Type B pancreatic cell (in vitro differentiated cells): ENCODE data around the gene DCP1B. TPM values are rescaled to one million over a fixed set of nuclear protein-coding genes. Genes with fewer than 3 reads are reported as not detected.

Source experiments
- DNase-seq: peaks from one replicate; pipeline ENCODE4 v3.0.0; 2021; ENCODE audit warnings: mixed read lengths; ENCODE audit not compliant: unreplicated experiment; ENCODE audit errors: extremely low spot score
- H3K27ac Mint-ChIP-seq: 2 replicates; pipeline ENCODE4 v1.8.0; 2021; ENCODE audit warnings: mild to moderate bottlenecking, mixed read lengths
- H3K27me3 Mint-ChIP-seq: 2 replicates; pipeline ENCODE4 v1.8.0; 2021; ENCODE audit warnings: mixed read lengths
- H3K36me3 Mint-ChIP-seq: 2 replicates; pipeline ENCODE4 v1.8.0; 2021; ENCODE audit warnings: mixed read lengths
- H3K4me1 Mint-ChIP-seq: one replicate; pipeline ENCODE4 v1.8.0; 2021; ENCODE audit warnings: mixed read lengths; ENCODE audit not compliant: unreplicated experiment
- H3K4me3 Mint-ChIP-seq: 2 replicates; pipeline ENCODE4 v1.8.0; 2021; ENCODE audit warnings: mild to moderate bottlenecking, mixed read lengths
- H3K9me3 Mint-ChIP-seq: 2 replicates; pipeline ENCODE4 v1.8.0; 2021; ENCODE audit warnings: mixed read lengths
- total RNA-seq: library from RNA; stranded (reverse); gene quantifications from 2 replicates; pipeline ENCODE4 v1.2.1, GENCODE V29; 2021; ENCODE audit warnings: low replicate concordance
- TF ChIP-seq, protein P1 (sequence below): fragments of 200-600 bp; sonication (generic); conservative IDR thresholded peaks from 2 replicates; pipeline ENCODE4 v1.5.0; 2021; ENCODE audit warnings: antibody characterized with exemption, mild to moderate bottlenecking

Gene DCP1B
- total RNA-seq, 1 donor from 2014 or later = 22.3 TPM

DNA sequence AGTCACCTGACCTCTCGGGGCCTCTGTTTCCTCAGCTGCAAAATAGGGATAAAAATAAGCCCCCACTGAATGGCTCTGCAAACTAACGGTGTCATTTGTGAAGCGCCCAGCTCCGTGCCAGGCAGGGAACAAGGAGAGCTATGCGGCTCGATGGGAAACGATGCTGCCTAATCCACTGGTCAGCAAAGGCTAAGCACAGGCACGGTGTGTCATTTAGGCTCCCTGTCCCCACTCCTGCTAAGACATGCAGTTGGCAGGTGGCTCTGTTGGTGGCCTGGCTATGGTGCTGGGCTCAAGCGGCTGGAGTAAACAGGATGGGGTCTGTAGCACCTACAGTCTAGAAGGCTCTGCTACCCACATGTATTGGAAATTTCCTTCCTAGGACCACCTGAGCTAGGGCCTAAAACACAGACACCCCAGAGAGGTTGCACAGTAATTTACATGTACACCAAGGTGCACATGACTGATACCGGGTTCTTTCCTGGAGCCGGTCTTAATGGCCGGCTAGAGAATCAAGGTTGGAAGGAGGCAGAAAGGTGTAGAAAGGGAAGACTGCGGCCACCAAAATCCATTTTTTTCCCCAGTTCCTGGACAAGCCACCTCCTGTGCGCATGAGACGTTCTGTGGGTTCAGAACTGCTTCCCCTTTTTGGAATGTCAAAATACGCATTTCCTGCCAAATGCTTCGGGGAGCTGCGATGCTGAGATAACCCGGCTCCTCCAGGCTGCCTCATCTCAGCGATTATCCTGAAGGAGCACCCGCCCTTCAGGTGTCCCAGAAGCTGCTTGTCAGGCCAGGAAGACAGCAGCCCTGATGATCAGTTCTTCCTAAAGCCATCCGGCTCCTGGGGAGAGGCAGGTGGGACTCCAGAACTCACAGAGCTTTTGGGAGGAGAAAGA lies 86.8 kb downstream of the DCP1B start:
- Mint-ChIP-seq H3K4me3 (no peak overlapping the region), H3K36me3 (no peaks in the 10 kb centered on the region), H3K27me3 (peaks cover 15% of the 10 kb centered on the region), H3K4me1 (peaks cover 4% of the 10 kb centered on the region), H3K9me3 (no peaks in the 10 kb centered on the region), H3K27ac (no peak overlapping the region)
- DNase-seq = peak; percentile 56
- TF ChIP-seq, protein P1, sequence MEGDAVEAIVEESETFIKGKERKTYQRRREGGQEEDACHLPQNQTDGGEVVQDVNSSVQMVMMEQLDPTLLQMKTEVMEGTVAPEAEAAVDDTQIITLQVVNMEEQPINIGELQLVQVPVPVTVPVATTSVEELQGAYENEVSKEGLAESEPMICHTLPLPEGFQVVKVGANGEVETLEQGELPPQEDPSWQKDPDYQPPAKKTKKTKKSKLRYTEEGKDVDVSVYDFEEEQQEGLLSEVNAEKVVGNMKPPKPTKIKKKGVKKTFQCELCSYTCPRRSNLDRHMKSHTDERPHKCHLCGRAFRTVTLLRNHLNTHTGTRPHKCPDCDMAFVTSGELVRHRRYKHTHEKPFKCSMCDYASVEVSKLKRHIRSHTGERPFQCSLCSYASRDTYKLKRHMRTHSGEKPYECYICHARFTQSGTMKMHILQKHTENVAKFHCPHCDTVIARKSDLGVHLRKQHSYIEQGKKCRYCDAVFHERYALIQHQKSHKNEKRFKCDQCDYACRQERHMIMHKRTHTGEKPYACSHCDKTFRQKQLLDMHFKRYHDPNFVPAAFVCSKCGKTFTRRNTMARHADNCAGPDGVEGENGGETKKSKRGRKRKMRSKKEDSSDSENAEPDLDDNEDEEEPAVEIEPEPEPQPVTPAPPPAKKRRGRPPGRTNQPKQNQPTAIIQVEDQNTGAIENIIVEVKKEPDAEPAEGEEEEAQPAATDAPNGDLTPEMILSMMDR = no peak

DNA sequence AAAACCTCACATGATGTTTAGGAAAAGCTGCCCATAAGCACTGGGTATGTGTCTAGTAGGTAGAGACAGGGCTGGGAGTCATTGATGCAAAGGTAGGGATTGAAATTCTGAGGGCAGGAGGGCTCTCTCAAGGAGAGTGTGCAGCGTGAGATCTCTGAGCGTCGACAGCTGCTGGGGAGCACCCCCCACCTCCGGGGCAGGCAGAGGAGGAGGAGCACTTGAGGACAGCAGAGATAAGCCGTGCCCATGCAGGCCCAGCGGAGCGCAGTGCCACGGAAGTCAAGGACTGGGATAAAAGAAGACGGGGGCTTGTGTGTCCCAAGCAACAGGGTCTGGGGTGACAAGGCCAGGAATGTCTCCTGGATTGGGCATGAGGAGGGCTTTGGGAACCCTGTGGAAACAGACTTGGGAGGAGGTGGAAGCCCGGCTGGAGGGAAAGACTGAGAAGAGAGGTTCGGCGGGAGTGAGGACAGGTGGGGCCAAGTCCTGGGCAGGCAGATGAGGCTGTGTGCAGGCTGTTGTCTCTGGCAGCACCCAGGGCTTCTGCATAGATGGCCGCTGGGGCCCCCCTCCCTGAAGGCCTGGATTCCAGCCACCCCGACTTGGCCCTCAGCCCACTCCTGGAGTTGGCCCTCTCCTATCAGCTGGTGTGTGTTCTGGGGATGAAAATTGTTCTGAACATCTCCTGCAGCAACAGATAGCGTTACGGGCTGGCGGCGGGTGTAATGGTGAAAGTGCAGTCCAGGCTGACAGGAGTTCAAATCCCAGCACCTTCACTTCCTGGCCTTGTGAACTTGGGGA lies 87.7 kb downstream of the DCP1B start:
- no peaks in the 10 kb centered on the region for H3K9me3 Mint-ChIP-seq
- peak; percentile 64 for DNase-seq
- peaks cover 15% of the 10 kb centered on the region for H3K27me3 Mint-ChIP-seq
- no peaks in the 10 kb centered on the region for H3K36me3 Mint-ChIP-seq
- TF ChIP-seq, protein P1 = no peak
- no peak overlapping the region for H3K27ac Mint-ChIP-seq
- H3K4me3 Mint-ChIP-seq = no peak overlapping the region
- peaks cover 4% of the 10 kb centered on the region for H3K4me1 Mint-ChIP-seq

DNA sequence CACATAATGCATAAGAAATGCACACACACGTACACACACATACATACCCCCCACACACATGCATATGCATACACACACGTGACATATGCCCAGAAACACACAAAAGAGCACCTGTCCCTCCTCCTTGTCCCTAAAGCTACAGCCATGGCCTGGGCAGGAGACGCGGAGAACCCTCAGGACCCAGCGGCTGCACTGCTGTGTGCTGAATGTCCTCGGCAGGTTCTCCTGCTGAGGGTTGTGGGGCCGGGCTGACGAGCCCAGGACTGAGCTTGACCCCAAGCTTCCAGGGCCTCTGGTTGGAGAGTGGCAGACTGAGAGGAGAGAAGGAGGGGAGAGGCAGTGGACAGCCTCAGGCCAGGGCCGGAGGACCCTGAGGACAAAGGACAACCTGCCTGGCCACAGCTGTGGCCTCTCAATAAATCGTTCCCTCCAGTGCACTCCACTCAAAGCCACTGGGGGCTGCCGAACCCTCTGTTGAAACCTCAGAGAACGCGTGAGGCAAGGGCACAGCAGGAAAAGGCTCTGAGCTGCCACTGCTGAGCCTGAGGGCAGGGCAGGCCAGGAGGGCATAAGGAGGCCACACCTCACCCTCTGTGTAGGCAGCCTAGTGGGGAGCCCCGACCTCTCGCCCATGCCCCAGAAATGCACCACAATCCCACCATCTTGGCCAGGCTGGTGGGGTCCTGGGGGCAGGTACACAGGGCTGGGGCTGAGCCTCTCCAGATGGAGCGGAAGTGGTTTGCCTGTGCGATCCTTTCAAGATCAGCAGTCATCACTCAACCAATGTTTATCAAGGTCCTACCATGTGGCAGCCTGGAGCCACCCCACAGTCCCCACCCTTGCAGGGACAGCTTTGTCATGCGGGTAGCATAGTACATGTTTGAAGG lies 88.9 kb downstream of the DCP1B start:
- Mint-ChIP-seq H3K27me3 (peaks cover 15% of the 10 kb centered on the region), H3K36me3 (no peaks in the 10 kb centered on the region), H3K4me1 (peaks cover 4% of the 10 kb centered on the region), H3K9me3 (no peaks in the 10 kb centered on the region), H3K27ac (no peak overlapping the region), H3K4me3 (no peak overlapping the region)
- DNase-seq = peak; percentile 61
- TF ChIP-seq, protein P1 = no peak

DNA sequence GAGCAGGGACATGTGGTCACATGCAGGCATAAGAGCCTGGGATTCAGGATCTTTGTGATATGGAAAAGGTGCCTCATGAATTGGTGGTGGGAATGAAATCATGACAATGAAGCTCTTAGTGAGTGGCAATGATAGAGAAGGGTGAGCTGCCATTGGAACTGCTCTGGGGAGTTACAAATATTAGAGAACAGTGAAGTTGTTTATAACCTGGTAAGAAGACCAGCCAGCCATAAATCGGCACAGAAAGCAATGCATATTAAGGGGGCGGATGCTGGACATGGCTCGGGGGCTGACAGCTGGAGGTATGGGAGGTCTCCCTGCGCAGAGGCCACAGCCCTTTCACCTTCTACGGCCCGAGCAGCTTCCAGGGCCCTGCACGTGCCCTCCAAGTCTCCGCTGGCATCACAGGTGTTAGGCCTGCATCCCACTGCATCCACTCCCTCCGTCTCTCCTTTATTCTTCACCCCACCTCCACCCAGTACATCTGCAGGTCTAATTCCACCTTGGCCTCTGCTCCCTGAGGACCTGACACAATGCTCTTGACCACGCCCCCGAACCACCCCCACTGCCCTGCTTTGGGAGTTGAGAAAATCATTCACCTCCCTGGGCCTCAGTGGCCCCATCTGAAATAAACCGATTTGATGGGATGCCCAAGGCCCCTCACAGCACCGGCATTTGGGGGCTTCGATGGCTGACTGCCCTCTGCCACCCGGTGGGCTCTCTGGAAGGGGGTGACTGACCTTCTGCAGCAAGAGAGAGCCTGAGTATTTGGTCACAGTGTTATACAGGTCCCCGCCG lies 89.9 kb downstream of the DCP1B start:
- TF ChIP-seq, protein P1 = no peak
- peak; percentile 44 for DNase-seq
- H3K4me1 Mint-ChIP-seq = peaks cover 2% of the 10 kb centered on the region
- H3K9me3 Mint-ChIP-seq = no peaks in the 10 kb centered on the region
- H3K4me3 Mint-ChIP-seq = no peak overlapping the region
- no peaks in the 10 kb centered on the region for H3K36me3 Mint-ChIP-seq
- H3K27me3 Mint-ChIP-seq = peaks cover 14% of the 10 kb centered on the region
- no peak overlapping the region for H3K27ac Mint-ChIP-seq
